HG02852 (cell line): ENCODE measurements around the gene MSLN.
"Not testable (repeated sequence)": the region's sequence is repeated elsewhere in the genome, so short reads cannot be mapped to it uniquely, and the experiment has no call there.

Experiments used
- ATAC-seq: cut with Tn5 transposase; IDR thresholded peaks from one replicate; pipeline ENCODE4 v1.9.1; 2021; ENCODE audit warnings: mild to moderate bottlenecking, moderate library complexity; ENCODE audit not compliant: unreplicated experiment

MSLN gene

DNA sequence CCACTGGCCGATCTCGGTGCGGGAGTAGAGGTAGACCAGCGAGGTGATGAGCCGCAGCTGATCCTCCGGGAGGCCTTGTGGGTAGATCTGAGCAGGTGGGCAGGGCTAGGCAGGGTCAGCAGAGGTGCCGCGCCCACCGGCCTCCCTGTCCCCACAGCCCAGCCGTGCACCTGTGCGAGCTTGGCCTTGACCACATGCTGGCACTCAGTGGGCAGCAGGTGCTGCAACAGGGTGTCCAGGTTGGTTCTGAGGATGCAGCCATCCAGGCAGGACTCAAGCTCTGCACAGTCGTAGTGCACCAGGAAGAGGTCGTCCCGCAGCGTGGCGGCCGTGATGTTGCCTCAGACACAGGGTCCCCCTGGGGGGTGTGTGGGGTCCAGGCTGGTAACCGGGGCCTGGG, 12.4 kb downstream of the MSLN start:
- no peak for ATAC-seq

DNA sequence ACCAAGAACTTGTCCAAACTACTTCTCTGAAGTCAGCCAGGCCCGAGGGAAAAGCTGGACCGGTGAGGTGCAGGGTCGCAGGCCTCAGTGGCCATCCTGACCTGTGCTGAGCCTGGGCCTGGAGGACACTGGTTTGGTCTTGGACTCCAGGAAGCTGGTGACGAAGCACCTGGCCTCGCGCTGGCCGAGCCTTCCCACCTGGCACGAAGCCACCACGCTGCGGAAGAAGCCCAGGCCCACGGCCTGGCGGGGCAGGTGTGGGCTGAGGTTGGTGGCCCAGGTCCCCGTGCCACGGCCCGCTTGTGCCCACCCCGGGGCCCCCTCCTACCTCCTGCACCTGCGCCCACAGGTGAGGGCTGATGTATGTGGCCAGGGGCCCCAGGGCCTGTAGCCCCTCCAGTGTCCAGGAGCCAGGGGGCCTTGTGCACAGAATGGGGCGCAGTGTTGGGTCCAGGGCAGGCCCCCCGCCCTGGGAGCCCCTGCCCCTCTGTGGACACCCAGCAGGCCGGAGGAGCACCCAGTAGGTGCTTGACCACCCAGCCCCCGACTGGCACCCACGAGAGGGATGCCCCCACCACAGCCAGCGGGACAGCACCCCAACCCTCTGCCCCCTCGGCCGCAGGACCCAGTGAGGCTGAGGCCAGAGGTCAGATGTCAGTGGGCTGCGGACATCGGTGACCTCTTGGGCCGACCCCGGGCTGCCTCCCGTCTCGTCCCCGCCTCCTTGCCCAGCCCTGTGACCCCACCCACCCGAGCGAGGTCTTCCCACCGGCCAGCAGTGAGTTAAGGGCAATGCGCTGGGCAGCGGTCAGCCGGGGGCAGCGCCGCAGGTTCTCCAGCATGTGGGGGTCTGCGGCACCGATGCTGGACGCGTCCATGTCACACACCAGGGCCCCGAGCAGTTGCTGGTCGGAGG, 13.8 kb downstream of the MSLN start:
- no peak for ATAC-seq

DNA sequence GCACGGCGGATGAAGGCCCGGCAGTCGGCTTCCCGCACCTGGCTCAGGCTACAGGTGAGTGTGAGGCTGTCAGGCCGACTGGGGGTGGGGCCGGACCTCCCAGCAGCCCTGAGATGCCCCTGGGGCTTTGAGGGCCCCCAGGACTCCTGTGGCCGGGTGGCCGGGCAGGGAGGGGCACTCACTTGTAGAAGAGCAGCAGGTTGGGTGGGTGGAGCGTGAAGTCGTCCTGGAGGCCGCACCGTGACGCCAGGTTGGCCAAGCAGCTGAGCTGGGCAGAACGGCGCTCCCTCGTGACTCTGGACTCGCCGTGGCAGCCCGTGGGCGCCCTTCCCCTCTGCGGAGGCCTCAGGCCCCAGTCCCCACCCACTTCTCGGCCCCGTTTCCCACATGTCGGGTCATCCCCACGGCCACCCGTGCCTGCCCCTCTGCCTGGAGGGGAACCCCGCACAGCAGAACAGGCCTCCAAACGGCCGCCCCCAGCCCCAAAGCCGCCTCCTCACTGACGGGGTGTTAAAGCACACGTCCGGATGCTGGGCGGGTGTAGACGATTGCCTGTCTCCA, 14.8 kb downstream of the MSLN start:
- no peak for ATAC-seq

DNA sequence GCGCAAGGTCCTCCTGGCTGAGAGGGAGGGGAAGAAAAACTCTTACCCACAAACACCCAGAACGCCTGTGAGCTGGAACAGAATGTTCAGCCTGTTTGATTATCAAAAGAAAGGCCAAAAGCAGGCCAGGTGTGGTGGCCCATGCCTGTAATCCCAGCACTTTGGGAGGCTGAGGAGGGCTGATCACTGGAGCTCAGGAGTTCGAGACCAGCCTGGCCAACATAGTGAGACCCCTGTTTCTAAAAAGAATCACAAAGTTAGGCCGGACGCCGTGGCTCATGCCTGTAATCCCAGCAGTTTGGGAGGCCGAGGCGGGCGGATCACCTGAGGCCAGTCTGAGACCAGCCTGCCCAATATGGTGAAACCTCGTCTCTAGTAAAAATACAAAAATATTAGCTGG, 15.8 kb downstream of the MSLN start:
- ATAC-seq = not testable (repeated sequence)

DNA sequence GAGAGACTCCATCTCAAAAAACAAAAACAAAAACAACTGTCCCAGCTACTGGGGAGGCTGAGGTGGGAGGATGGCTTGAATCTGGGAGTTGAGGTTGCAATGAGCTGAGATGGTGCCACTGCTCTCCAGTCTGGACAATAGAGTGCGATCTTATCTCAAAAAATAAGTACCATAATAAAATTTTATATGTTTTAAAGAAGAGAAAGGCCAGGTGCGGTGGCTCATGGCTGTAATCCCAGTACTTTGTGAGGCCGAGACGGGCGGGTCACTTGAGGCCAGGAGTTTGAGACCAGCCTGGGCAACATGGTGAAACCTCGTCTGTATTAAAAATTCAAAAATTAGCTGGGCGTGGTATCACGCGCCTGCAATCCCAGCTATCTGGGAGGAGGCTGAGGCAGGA, 16.3 kb downstream of the MSLN start:
- ATAC-seq = no peak

DNA sequence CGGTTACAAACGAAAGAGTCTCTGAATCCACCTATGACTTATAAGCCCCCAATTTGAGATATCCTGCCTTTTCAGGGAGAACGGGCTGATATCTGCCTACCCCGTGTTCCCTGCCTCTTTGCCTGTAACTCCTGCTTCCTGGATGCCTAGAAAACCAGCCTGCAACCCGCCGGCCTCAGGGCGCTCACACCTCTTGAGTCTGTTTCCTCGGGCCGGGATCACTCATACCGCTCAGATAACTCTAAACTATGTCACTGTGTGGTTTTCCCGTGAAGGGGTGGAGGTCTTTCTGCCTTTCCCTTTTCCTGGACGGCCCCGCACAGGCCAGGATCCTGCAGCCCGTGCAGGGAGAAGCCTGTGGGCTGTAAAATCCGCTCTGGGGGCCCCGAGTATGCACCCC, 17.3 kb downstream of the MSLN start:
- ATAC-seq = no peak

DNA sequence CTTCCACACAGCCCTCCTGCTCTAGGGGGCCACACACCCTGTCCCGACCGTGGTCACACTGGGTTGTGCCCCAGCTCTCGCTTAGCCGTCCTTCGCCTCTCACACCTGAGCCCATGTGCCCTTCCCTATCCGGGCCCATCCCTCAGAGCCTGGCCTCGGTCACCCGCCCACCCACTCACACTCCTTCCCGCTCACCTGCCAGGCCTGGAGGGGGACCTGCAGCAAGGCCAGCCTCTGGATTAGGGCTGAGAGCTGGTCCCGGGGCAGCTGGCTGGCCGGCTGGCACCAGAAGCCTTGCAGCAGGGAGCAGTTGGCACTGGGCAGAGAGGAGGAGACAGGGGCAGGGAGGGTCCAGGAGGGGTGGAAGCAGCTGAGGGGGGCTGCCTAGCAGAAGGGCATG, 17.9 kb downstream of the MSLN start:
- no peak for ATAC-seq

DNA sequence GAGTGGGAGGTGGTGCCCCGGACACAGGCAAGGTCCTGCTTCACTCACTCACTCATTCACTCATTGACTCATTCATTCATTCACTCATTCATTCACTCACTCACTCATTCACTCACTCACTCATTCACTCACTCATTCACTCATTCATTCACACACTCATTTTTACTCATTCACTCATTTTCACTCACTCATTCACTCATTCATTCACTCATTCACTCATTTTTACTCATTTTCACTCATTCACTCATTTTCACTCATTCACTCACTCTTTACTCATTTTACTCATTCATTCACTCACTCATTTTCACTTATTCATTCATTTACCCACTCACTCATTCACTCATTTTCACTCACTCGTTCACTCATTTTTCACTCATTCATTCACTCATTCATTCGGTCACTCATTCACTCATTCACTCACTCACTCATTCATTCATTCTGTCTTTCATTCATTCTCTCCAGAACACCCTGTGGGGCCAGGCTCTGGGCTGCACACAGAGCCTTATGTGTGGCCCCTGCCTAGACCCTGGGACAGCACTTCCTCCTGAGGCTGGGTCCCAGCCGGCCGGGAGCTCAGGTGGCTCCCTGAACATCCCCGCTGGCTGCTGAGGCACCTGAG, 18.5 kb downstream of the MSLN start:
- ATAC-seq = no peak

DNA sequence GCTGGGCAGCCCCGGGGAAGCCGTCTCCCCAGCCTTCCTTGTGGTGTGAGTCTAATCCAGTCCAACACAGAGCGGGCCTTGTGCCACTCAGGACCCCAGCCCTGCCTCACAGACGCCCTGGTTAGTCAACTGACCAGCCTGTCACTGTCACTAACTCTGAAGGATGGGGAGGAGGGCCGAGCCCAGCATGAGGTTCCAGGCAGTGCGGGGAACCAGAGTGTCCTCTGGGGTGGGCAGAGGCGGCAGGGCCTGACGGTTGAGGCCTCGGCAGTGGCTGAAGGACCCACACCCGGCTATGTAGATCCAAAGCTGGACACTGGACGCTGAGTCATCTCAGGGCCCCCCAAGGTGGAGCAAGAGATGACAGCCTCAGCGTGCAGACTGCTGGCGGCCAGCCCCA, 19.0 kb downstream of the MSLN start:
- no peak for ATAC-seq

DNA sequence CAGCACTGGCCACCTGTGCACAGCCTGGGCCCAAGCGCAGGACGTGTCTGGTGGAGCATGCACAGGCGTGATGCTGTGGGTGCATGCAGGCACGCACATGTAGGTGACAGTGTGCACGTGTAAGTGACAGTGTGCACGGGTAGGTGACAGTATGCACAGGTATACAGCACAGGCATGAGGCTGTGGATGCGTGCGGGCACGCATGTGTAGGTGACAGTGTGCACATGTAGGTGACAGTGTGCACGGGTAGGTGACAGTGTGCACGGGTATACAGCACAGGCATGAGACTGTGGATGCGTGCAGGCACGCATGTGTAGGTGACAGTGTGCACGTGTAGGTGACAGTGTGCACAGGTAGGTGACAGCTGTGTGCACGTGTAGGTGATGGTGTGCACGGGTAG, 19.8 kb downstream of the MSLN start:
- no peak for ATAC-seq

DNA sequence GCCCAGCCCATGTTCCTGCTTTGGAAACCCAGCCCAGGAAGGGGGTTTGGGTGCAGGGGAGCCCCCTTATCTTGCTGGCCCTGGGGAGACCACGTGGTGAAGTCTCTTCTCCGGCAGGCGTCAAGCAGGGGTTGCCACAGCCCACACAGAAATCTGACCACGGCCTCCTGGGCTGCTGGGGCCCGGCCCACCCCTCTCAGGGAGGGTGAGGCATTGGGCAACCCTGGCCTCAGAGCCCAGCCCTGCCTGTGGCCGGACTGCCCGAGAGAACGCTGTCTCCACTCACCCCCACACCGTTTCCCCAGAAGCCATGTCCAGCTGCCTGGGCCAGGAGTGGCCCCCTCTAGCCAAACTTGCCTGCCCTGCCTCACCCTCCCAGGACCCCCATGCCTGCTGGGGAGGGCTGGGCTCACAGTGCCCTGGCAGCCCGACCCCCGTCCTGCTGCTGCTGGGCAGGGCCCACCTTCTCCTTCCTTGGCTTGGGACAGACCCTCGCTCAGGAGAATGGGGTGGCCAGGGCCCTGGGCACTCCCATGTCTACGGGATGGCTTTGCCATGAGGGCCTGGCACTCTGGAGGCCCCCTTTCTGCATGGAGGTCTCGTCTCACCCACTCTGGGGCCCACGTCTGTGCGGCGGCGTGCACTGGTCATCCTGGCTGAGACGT, 20.9 kb downstream of the MSLN start:
- no peak for ATAC-seq

DNA sequence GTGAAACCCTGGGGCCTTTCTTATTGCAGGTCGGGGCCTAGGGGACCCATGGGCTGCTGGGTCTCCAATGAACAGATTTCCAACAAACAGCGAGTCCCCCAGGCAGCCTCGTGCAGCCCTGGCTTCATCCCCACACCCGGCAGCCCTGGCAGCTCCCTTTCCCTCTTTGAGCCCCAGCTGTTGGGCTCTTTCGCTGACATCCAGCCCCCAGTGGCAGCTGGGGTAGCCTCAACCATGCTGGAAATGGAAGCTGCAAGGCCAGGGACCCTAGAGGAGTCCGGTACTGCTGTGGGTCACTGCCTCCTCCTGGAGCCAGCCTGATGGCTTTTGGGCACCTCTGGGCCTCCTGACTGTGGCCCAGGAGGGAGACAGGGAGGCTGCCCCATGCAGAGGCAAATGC, 21.7 kb downstream of the MSLN start:
- no peak for ATAC-seq

DNA sequence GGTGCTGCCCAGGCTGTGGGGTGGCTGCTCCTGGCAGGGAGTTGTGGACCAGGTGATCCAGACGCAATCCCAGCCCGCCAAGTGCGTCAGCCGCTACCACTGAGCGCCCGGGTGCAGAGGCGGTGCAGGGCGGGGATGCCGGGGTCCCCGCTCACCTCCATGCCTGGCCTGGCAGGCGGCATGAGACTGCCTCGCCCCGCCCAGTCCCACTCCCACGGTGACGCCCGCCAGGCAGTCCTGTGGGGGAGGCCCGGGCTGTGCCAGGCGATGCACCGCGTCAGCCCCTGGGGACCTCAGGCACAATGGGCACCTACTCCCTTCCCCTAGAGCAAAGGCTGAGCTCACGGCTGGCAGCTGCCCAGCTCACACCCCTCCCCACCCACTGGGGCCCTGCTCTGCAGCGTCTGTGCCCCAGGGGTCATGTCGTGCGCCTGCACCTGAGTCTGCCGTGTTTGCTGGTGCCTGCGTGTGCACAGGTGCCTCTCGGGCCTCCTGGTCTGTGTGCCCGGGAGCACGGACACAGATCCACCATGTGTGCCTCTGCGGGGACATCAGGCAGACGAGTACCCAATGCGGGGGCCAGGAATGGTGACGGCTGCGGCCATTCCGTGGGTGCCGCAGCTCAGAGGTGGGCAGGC, 22.4 kb downstream of the MSLN start:
- ATAC-seq = no peak

DNA sequence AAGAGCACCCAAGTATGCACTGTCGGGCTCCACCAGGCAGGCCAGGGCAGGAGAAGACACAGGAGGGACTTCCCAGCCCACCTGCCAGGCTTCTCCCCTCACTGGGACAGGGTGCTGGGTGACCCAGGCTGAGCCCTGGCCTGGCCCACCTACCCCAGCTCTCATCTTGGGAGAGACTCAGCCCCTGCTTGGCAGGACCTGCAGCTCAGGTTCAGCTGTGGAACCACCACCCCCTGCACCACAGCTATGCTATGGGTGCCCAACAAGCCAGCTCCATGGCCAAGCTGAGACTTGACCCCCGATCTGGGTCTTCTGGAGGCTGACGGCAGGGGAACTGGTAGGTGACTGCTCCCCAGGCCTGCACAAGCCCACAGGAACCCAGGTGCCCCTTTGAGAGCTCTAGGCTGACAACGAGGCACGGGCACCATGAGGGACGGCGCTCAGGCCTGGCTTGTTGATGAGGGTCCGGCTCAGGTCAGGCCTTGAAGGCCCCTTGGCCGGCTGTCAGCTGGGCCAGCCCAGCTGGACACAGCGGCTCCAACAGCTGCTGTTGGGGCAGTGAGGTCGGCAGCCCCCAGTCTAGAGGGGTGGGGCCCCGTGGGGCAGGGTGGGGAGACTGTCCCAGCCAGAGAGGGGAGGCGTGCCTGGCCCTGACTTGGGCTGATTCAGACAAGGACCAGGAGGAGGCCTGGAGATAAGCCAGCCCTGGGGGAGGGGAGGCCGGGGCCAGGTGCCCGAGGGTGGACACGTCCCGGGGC, 23.0 kb downstream of the MSLN start:
- no peak for ATAC-seq

DNA sequence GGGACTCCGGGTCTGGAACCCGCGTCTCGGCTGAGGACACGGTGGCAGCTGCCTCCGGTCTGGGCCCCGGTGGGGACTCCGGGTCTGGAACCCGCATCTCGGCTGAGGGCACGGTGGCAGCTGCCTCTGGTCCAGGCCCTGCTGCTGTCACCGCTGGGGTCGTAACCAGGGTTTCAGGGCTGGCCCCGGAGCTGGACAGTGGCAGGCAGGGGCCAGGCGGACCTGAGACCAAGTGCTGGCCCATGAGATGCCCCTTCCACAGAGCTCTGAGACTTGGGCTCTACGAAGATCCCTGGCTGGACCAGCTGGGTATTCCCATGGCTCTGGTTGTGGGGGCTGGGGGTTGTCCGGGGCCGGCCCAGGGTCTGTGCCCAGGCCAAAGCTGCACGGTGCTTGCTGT, 23.9 kb downstream of the MSLN start:
- ATAC-seq = no peak

DNA sequence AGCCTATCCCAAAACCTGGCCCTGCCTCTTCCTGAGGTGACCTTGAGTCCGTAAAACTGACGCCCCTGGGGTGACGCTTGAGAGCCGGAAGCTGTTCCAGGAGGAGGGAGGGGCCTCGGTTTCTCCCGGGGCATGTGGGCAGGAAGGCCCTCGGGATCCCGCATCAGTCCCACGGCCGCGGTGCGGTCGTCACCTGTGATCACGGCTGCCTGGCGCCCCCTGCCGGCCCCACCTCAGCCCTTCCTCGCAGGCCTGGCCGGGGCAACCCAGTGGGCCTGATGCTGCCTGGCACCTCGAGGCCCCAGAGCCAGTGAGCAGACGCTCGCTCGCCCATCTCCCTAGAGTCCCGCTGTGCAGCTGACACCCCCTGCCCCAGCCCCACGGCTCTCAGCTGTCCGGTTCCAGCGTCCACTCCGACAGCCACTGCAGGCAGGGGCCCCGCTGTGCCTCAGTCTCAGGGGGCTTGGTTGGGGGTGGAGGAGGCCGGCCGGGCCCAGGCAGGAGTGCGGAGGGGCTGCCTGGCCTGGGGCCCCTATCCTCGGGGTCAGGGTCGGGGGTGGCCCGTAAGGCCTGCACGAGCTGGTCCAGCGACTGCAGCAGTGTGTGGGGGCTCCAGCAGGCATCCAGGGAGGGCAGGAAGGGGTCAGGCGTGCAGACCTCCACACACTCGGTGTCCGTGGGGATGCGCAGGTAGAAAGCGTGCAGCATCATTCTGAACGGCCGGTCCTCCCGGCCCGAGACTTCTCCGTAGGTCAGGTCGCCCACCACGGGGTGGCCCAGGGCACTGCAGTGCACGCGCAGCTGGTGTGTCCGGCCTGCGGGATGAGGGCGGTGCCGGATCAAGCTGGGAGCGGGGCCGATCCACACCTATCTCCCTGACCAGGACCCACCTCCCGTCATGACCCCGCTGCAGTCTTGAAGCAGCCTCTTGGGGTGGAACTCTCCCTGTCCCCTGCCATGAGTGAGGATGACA, 25.3 kb downstream of the MSLN start:
- no peak for ATAC-seq

DNA sequence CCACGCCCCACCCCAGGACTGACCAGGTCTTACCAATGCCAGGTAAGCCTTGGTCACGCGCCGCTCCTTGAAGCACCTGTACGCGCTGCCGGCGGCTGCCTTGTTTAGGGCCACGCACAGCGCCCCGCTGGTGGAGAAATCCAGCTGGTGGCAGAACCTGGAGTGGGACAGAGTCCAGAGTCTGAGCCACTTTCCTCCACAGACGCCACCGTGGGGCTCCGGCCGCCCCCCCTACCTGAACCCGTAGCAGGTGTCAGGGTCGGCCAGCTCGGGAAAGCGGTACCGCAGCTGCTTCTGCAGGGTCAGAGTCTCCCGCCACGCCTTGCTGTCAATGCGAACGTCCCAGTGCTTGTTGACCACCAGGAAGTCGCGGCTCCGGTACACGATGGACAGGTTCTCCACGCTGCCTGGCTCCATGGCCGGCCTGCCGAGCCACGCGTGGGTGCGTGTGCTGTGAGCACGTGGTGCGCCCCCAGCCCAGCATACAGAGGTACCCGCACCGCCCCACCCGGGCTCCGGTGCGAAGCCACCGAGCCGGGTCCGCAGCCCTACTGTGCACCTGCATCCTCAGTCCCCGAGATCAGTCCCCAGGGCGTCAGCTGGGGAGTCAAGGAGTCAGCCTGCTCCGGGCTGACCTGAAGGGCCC, 26.9 kb downstream of the MSLN start:
- no peak for ATAC-seq

DNA sequence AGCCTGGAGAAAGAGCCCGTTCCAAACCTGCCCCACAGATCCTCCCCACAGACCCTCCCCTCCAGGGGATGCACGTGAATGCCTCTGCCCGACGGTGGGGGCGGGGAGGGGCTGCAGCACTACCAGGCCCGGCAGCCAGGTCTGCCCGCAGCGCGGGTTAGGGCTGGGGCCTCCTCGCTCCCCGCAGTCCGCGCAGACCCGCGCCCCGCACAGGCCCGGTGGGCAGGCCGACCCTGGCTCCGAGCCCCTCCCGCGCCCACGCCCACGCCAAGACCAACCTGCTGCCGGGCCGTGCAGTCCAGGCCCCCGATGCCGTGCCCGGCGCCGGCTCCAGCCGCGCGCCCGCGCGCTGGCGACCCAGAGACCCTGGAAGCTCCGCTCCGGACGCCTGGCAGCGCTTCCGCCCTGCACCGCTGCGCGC, 27.5 kb downstream of the MSLN start, which contains the start of gene RPUSD1:
TSS of gene RPUSD1 (minus strand) at position 404 of the 421 bp plus-strand sequence. CDS start 644 bp downstream, outside the sequence.
- peak; percentile 16 for ATAC-seq
